GDM1 (cell line): ENCODE data around the gene PTBP3.
"Not testable (repeated sequence)": the region's sequence is repeated elsewhere in the genome, so short reads cannot be mapped to it uniquely, and the experiment has no call there.

Experiments used
- DNase-seq: peaks from one replicate; lab custom pipeline; 2025; lab: John Stamatoyannopoulos, UW

PTBP3 gene

GRCh38 chr9:112322701-112323377 is 10.6 kb downstream of the PTBP3 start:
- DNase-seq, result no peak

GRCh38 chr9:112316258-112316943 is 17.0 kb downstream of the PTBP3 start:
- DNase-seq, result no peak

- DNase-seq, result no peak
Measured at GRCh38 chr9:112315331-112316257, 17.8 kb downstream of the PTBP3 start.

- DNase-seq, result no peak
Measured at GRCh38 chr9:112312139-112312538, 21.3 kb downstream of the PTBP3 start.

- DNase-seq, result no peak
Measured at GRCh38 chr9:112311497-112311896, 21.9 kb downstream of the PTBP3 start.

- DNase-seq, result no peak
Measured at GRCh38 chr9:112310826-112311225, 22.6 kb downstream of the PTBP3 start.

GRCh38 chr9:112308588-112308987 is 24.8 kb downstream of the PTBP3 start:
- DNase-seq, result no peak

- DNase-seq, result no peak
Measured at GRCh38 chr9:112301420-112301819, 32.0 kb downstream of the PTBP3 start.

- no peak for DNase-seq
Measured at GRCh38 chr9:112299514-112299913, 33.9 kb downstream of the PTBP3 start.

- DNase-seq, result no peak
Measured at GRCh38 chr9:112296929-112297328, 36.5 kb downstream of the PTBP3 start.

- DNase-seq, result no peak
Measured at GRCh38 chr9:112295174-112295573, 38.2 kb downstream of the PTBP3 start.

- DNase-seq, result no peak
Measured at GRCh38 chr9:112288029-112288428, 45.4 kb downstream of the PTBP3 start.

GRCh38 chr9:112286926-112287325 is 46.5 kb downstream of the PTBP3 start:
- no peak for DNase-seq

GRCh38 chr9:112285056-112285455 is 48.4 kb downstream of the PTBP3 start:
- no peak for DNase-seq

- DNase-seq, result no peak
Measured at GRCh38 chr9:112283582-112284253, 49.7 kb downstream of the PTBP3 start.

- DNase-seq, result not testable (repeated sequence)
Measured at GRCh38 chr9:112282841-112283240, 50.6 kb downstream of the PTBP3 start.

- DNase-seq, result no peak
Measured at GRCh38 chr9:112280904-112281303, 52.5 kb downstream of the PTBP3 start.

- no peak for DNase-seq
Measured at GRCh38 chr9:112279501-112279900, 53.9 kb downstream of the PTBP3 start.

- no peak for DNase-seq
Measured at GRCh38 chr9:112278152-112278551, 55.3 kb downstream of the PTBP3 start.

- no peak for DNase-seq
Measured at GRCh38 chr9:112274600-112274999, 58.8 kb downstream of the PTBP3 start.

- no peak for DNase-seq
Measured at GRCh38 chr9:112273876-112274275, 59.5 kb downstream of the PTBP3 start.

- no peak for DNase-seq
Measured at GRCh38 chr9:112271466-112272098, 61.8 kb downstream of the PTBP3 start.
